OCI-LY7 (cell line): ENCODE measurements around the gene SNAPC4. TPM values are rescaled to one million over a fixed set of nuclear protein-coding genes. Genes with fewer than 3 reads are reported as not detected.

Experiments
- BruUV-seq: library from RNA; stranded (reverse); fragments of 400-500 nt; replicated peaks from 2 replicates; lab custom pipeline; 2021; lab: Mats Ljungman, UMichigan
- CTCF ChIA-PET: fragments of 300-600 bp; sonication (Branson Sonifier 250); formaldehyde crosslinking; loops from one replicate; lab custom pipeline; 2022; ENCODE audit warnings: antibody characterized with exemption; ENCODE audit not compliant: unreplicated experiment; lab: Charles Lee
- POLR2A ChIA-PET: fragments of 300-600 bp; sonication (Branson Sonifier 250); formaldehyde crosslinking; loops from one replicate; lab custom pipeline; 2022; ENCODE audit warnings: antibody characterized with exemption; lab: Charles Lee
- DNase-seq: peaks from one replicate; pipeline ENCODE4 v3.0.0-alpha.2; 2015; ENCODE audit warnings: low spot score
- H2AFZ ChIP-seq: fragments of 200-600 bp; sonication (generic), shearing (Covaris generic); 2 replicates; pipeline ENCODE4 v1.6.1; 2014; ENCODE audit warnings: mild to moderate bottlenecking, antibody characterized with exemption, low read length, moderate library complexity
- H3K27ac ChIP-seq: fragments of 200-600 bp; sonication (generic); 2 replicates; pipeline ENCODE4 v1.5.1; 2014; ENCODE audit warnings: mixed run types, low read depth, mild to moderate bottlenecking, moderate library complexity, low read length, inconsistent platforms; ENCODE audit not compliant: poor library complexity, severe bottlenecking
- H3K36me3 ChIP-seq: fragments of 200-600 bp; sonication (generic); 2 replicates; pipeline ENCODE4 v1.6.1; 2014; ENCODE audit warnings: mild to moderate bottlenecking, antibody characterized with exemption, low read length, moderate library complexity, mixed read lengths; ENCODE audit not compliant: insufficient read depth
- H3K4me1 ChIP-seq: fragments of 200-600 bp; sonication (generic); 2 replicates; pipeline ENCODE4 v1.5.1; 2014; ENCODE audit warnings: mild to moderate bottlenecking, low read length; ENCODE audit not compliant: insufficient read depth, poor library complexity, severe bottlenecking
- H3K4me2 ChIP-seq: fragments of 200-600 bp; sonication (generic); 2 replicates; pipeline ENCODE4 v1.6.1; 2014; ENCODE audit warnings: mild to moderate bottlenecking, low read length
- H3K4me3 ChIP-seq: fragments of 200-600 bp; sonication (generic); 2 replicates; pipeline ENCODE4 v1.5.1; 2014; ENCODE audit warnings: mild to moderate bottlenecking, low read depth, low read length; ENCODE audit not compliant: poor library complexity, severe bottlenecking
- H3K79me2 ChIP-seq: fragments of 200-600 bp; sonication (generic); 2 replicates; pipeline ENCODE4 v1.6.1; 2016; ENCODE audit warnings: low read depth, mild to moderate bottlenecking, low read length, moderate library complexity, mixed read lengths; ENCODE audit not compliant: insufficient read depth
- H3K9me2 ChIP-seq: fragments of 200-600 bp; sonication (generic); 2 replicates; pipeline ENCODE4 v1.6.1; 2016; ENCODE audit warnings: mild to moderate bottlenecking, low read length, mixed read lengths; ENCODE audit not compliant: insufficient read depth
- H3K9me3 ChIP-seq: fragments of 200-600 bp; sonication (generic); 2 replicates; pipeline ENCODE4 v1.6.1; 2014; ENCODE audit warnings: mild to moderate bottlenecking, mixed run types, low read length, mixed read lengths
- H4K20me1 ChIP-seq: fragments of 200-600 bp; sonication (generic); 2 replicates; pipeline ENCODE4 v1.6.1; 2014; ENCODE audit warnings: mild to moderate bottlenecking, antibody characterized with exemption, low read length, moderate library complexity, mixed read lengths; ENCODE audit not compliant: insufficient read depth
- CTCF ChIP-seq: fragments of 200-600 bp; sonication (generic); conservative IDR thresholded peaks from 2 replicates; pipeline ENCODE4 v1.5.1; 2014; ENCODE audit warnings: mild to moderate bottlenecking, antibody characterized with exemption, low read length, moderate library complexity, mixed read lengths
- EZH2phosphoT487 ChIP-seq: fragments of 200-600 bp; sonication (generic); IDR thresholded peaks from 2 replicates; pipeline ENCODE4 v1.6.1; 2018; ENCODE audit warnings: low read depth, borderline replicate concordance, mild to moderate bottlenecking, mixed run types, antibody characterized with exemption, low read length, moderate library complexity, mixed read lengths
- intact Hi-C: fragments of 100-400 bp; cut with micrococcal nuclease; formaldehyde crosslinking; loops from one replicate; pipeline ENCODE4 v1.10.0; 2022; ENCODE audit not compliant: unreplicated experiment
- total RNA-seq, 2 experiments: library from RNA; depleted of rRNA in 1 of 2; stranded (reverse); fragments of >200 nt in 1 of 2; shearing (Covaris generic) in 1 of 2; gene quantifications; 2 replicates each; pipeline ENCODE4 v1.2.3, GENCODE V29; 2014 to 2022

Gene SNAPC4
- total RNA-seq, 2 experiments from 2014 or later: 13.4 to 16.8 TPM

- Histone ChIP-seq H3K27ac (no peak overlapping the region), H4K20me1 (no peaks in the 10 kb centered on the region; the same call in 1 of the 2 replicates), H2AFZ (no peak overlapping the region), H3K9me3 (no peaks in the 10 kb centered on the region), H3K4me1 (no peaks in the 10 kb centered on the region), H3K4me3 (no peak overlapping the region), H3K9me2 (no peaks in the 10 kb centered on the region), H3K36me3 (peaks cover 93% of the 10 kb centered on the region), H3K4me2 (no peak overlapping the region), H3K79me2 (no peaks in the 10 kb centered on the region)
- ChIA-PET POLR2A (interaction anchor here (0.7 kb wide), 1 partner anchor 1248 kb away, joined by 3 read pairs; no protein-coding TSS in a partner anchor), CTCF (no interaction called here)
- BruUV-seq: no TSS peak
- no peak for DNase-seq
- TF ChIP-seq CTCF (no peak), EZH2phosphoT487 (no peak)
- intact Hi-C loops: no loop called here
These were observed 20.6 kb downstream of the SNAPC4 start for GRCh38 chr9:136379401-136379800.

GRCh38 chr9:136379003-136379287 is 21.0 kb downstream of the SNAPC4 start:
- no TSS peak for BruUV-seq
- Histone ChIP-seq H3K79me2 (no peaks in the 10 kb centered on the region), H2AFZ (no peak overlapping the region), H3K36me3 (peaks cover 89% of the 10 kb centered on the region), H3K4me3 (no peak overlapping the region), H3K4me2 (no peak overlapping the region), H3K9me2 (no peaks in the 10 kb centered on the region), H4K20me1 (no peaks in the 10 kb centered on the region; the same call in 1 of the 2 replicates), H3K27ac (no peak overlapping the region), H3K9me3 (no peaks in the 10 kb centered on the region), H3K4me1 (no peaks in the 10 kb centered on the region)
- ChIA-PET CTCF (no interaction called here), POLR2A (no interaction called here)
- intact Hi-C loops: no loop called here
- no peak for DNase-seq
- TF ChIP-seq CTCF (no peak), EZH2phosphoT487 (no peak)

- Histone ChIP-seq H4K20me1 (no peaks in the 10 kb centered on the region; the same call in 1 of the 2 replicates), H3K9me2 (no peaks in the 10 kb centered on the region), H3K4me2 (no peak overlapping the region), H3K9me3 (no peaks in the 10 kb centered on the region), H3K36me3 (peaks cover 85% of the 10 kb centered on the region), H2AFZ (no peak overlapping the region), H3K79me2 (no peaks in the 10 kb centered on the region), H3K27ac (no peak overlapping the region), H3K4me3 (no peak overlapping the region), H3K4me1 (no peaks in the 10 kb centered on the region)
- ChIA-PET POLR2A (no interaction called here), CTCF (no interaction called here)
- no peak for TF ChIP-seq EZH2phosphoT487
- TF ChIP-seq CTCF: no peak
- no peak for DNase-seq
- no TSS peak for BruUV-seq
- intact Hi-C loops: no loop called here
These were observed 21.6 kb downstream of the SNAPC4 start for GRCh38 chr9:136378170-136379002.
